GM12874 (cell line): Measurements from ENCODE around the gene MED13.

Experiments
- TF ChIP-seq, protein P1 (sequence below): IDR thresholded peaks from 2 replicates; pipeline ENCODE4 v1.5.1; 2011; ENCODE audit warnings: low read depth, mild to moderate bottlenecking, control low read depth, low read length, moderate library complexity; ENCODE audit not compliant: insufficient read depth

Gene MED13

DNA sequence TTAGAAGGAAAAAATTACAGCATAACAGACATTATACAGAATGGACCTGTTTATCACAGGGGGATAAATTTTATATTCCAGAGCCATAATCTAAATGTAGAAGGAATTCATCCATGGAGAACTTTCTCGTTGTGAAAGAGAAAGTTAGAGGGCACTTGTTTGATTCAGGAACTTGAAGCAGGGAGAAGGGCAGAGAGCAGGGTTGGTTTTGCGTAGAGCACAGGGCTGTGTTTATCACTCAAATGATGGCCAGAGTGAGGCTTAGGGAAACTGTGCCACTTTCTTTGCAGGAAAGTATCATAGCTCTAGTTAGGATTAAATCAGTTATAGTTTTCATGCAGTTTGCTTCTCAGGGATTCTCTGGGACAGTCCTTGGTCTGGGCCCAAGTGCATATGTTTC is 29.1 kb upstream of the MED13 start:
- TF ChIP-seq, protein P1, sequence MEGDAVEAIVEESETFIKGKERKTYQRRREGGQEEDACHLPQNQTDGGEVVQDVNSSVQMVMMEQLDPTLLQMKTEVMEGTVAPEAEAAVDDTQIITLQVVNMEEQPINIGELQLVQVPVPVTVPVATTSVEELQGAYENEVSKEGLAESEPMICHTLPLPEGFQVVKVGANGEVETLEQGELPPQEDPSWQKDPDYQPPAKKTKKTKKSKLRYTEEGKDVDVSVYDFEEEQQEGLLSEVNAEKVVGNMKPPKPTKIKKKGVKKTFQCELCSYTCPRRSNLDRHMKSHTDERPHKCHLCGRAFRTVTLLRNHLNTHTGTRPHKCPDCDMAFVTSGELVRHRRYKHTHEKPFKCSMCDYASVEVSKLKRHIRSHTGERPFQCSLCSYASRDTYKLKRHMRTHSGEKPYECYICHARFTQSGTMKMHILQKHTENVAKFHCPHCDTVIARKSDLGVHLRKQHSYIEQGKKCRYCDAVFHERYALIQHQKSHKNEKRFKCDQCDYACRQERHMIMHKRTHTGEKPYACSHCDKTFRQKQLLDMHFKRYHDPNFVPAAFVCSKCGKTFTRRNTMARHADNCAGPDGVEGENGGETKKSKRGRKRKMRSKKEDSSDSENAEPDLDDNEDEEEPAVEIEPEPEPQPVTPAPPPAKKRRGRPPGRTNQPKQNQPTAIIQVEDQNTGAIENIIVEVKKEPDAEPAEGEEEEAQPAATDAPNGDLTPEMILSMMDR = no peak

DNA sequence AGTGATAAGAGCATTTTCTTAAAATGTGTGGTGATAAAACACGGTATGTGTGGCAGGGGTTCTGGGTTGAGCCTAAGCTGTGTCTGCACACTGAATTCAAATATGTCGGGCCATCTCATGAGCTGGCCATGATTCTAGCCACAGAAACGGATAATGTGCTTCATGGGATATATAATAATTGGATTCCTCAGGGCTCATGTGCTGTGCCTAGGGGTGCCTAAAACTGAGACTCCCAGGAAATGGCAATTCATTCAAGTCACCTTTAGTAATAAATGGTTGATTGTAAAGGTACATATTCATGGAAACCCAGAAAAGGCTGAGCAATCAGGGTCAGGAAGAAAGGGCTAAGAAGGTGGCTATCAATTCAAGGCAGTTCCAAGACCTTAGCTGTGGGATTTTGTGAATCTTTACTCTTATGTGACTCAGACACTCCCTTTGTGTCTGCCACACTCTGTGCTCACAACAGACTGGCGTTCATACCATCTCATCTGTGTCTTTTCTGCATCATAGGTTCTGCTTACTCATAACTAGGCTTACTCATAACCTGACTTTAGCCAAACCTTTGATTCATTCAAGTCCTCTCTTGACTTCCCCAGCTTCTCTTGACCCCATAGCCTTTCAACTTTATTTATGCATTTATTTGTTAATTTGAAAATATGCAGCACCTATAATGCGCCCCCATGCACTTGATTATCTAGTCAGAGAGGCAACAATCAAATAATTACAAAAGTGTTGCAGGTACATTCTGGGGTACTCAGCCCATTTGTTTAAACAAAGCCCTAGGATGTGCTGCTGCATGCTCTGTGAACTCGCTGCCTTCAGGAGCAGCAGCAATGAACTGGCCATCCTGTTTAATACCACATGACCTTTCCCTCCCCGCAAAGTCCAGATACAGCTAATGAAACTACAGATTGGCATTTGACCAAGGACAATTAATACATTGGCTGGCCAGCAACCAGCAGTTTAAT is 28.4 kb upstream of the MED13 start:
- TF ChIP-seq, protein P1 = no peak

DNA sequence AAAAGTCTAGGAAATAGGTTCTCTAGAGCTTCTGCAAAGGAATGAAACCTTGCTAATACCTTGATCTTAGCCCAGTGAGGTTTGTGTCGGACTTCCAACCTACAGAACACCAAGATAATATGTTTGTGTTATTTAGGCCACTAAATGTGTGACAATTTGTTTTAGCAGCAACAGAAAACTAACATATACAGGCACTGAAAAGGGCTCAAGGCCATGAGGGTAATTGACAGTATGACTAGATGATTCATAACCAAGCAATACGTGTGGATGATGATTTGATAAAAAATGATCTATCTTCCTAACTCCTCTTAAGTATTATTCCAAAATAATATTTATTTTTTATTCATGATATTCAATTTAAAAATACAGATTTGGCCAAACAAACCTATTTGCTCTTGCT is 27.7 kb upstream of the MED13 start:
- TF ChIP-seq, protein P1 = no peak

DNA sequence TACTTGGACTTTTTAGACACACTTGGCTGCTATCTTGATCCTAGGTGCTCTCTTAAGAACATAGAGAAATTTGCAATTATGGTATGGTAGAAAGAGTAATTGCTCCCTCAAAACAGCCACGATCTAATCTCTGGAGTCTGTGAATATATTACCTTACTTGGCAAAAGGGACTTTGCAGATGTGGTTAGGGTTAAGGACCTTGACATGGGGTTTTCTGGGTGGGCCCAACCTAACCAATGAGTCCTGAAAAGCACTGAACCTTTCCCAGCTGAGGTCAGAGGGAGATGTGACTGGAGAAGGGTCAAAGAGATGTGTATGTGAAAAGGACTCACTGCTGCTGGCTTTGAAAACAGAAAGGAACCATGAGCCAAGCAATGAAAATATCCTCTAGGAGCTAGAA is 26.7 kb upstream of the MED13 start:
- TF ChIP-seq, protein P1 = no peak

DNA sequence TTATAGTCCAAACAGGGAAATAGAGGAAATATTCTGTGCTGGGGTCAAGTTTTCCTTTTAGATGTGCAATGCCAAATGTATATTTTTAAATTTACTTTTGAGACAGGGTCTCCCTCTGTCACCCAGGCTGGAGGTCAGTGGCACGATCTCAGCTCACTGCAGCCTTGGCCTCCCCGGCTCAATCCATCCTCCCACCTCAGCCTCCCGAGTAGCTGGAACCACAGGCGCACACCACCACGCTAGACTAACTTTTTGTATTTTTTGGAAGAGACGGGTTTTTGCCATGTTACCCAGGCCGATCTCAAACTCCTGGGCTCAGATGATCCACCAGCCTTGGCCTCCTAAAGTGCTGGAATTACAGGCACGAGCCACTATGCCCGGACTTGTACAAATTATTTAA is 25.8 kb upstream of the MED13 start:
- TF ChIP-seq, protein P1 = no peak

DNA sequence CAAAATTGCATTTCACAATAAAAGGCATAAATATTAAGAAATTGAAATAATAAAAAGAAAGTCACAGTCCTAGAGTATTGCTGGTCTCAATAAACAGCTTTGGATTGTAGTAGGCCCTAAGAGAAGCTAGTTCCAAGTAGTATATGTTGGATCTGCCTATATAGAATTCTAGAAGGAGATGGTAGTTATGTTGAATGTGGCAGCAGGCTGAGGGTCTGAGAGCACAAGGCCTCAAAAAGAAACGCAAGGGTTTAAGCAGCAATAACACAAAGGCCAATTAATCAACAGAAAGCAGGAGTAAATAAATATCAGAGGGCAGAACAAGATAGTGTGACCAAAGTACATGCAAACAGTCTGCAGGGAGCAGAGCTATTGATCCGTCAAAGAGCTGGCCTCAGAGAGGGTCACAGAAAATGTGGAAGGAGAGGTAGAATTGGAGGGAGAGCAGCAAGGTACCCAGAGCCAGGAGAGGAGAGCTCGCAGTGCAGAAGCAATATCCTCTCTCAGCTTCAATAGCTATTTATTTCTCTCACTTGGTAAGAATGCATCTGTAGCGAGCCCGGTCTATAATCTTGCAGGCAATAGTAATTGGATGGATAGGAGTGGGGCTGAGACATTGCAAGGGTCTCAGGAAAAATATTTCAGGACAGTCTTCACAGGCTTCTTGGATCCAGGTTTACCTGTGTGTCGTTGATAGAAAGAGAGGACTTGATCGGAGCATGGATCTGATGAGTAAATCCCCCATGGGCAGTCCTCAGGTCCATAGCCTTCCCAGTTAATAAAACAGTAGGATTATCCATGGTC is 25.1 kb upstream of the MED13 start:
- TF ChIP-seq, protein P1 = no peak

DNA sequence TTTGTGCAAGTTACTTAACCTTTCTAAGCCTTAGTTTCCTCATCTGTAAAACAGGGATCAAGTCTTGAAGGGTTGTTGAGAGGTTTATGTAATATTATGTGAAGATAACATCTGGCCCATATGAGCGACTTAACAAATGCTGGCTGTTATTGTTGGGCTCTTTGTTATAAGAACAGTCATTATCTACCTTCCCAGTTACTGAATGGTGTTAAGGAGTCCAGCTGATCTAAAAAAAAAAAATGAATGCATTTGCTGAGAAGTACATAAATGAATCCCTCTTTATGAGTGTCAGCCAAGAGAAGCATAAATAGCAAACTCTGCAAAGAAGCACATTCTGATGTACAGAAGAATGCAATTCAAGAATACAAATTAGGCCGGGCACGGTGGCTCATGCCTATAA is 24.3 kb upstream of the MED13 start:
- TF ChIP-seq, protein P1 = no peak
